Ovary (tissue), 3 donors: ENCODE data around the gene RNFT2.

Source experiments
- EP300 ChIP-seq: sonication (generic); formaldehyde crosslinking; IDR thresholded peaks from one replicate; pipeline ENCODE4 v1.6.1; 2017; ENCODE audit warnings: antibody characterized with exemption
- POLR2A ChIP-seq: fragments of 450-650 bp; IDR thresholded peaks from one replicate; pipeline ENCODE4 v1.6.1; 2017; ENCODE audit warnings: antibody characterized with exemption, mild to moderate bottlenecking, moderate library complexity
- TF ChIP-seq, protein P1 (sequence below), 3 donors: fragments of 450-650 bp in 2 of 3; fragments of 200-600 bp in 1 of 3; IDR thresholded peaks; one replicate each; pipeline versions ENCODE4 v1.5.1 to v1.8.0; 2016 to 2022; ENCODE audit warnings: antibody characterized with exemption in 3 of 3, mild to moderate bottlenecking in 1 of 3
- donor health status: DM: no; HTN: no; CAD: no.

DNA sequence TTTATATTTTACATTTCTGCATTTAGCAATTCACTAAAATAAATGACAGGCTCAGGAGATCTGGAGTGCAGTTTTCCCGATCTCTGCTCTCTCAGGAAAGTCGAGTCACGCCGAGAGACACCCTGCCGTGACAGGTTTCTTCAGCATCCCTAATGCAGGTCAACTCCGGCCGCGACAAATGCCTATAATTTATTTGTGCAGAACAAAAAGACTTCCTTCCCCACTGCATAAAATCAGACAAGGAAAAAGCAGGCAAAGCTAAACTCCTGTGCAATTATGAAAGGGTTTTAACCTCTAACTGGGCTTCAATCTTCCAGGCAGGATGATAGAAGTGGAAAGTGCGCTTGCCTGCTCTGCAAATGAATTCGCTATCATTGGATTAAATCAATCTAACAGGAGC lies 28.3 kb upstream of the RNFT2 start:
- TF ChIP-seq, protein P1, sequence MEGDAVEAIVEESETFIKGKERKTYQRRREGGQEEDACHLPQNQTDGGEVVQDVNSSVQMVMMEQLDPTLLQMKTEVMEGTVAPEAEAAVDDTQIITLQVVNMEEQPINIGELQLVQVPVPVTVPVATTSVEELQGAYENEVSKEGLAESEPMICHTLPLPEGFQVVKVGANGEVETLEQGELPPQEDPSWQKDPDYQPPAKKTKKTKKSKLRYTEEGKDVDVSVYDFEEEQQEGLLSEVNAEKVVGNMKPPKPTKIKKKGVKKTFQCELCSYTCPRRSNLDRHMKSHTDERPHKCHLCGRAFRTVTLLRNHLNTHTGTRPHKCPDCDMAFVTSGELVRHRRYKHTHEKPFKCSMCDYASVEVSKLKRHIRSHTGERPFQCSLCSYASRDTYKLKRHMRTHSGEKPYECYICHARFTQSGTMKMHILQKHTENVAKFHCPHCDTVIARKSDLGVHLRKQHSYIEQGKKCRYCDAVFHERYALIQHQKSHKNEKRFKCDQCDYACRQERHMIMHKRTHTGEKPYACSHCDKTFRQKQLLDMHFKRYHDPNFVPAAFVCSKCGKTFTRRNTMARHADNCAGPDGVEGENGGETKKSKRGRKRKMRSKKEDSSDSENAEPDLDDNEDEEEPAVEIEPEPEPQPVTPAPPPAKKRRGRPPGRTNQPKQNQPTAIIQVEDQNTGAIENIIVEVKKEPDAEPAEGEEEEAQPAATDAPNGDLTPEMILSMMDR (IDR thresholded peaks at IDR 0.05): no peak
- TF ChIP-seq POLR2A: no peak
- TF ChIP-seq EP300: no peak
